GM12875 (cell line): ENCODE data around the gene ELF2.

ENCODE experiments used
- H3K4me3 ChIP-seq: one replicate; pipeline ENCODE4 v1.5.1; 2011; ENCODE audit warnings: low read depth, low read length, control low read depth
- CTCF ChIP-seq: IDR thresholded peaks from 2 replicates; pipeline ENCODE4 v1.5.1; 2011; ENCODE audit warnings: low read depth, mild to moderate bottlenecking, control low read depth, inconsistent platforms, low read length, moderate library complexity, borderline replicate concordance; ENCODE audit not compliant: insufficient read depth

The ELF2 gene

DNA sequence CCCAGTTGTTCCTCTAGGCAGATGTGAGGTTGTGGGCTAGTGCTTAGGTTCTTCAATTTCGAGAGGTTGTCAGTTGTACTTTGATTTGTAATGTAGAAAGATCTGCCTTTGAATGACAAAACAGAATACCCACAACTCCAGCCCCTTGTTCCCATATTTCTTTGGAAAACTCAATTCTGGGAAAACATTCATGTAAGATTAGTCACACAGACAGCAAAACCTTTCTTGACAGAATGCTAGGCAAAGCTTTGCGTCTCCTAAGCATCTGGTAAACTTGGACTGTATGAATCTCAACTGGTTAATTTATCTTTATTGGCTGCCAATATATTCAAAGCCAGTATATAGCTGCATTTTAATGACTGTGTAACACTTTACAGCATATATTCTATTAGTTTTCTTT, 126.6 kb downstream of the ELF2 start:
- H3K4me3 ChIP-seq: no peak overlapping the region
- TF ChIP-seq CTCF: no peak

DNA sequence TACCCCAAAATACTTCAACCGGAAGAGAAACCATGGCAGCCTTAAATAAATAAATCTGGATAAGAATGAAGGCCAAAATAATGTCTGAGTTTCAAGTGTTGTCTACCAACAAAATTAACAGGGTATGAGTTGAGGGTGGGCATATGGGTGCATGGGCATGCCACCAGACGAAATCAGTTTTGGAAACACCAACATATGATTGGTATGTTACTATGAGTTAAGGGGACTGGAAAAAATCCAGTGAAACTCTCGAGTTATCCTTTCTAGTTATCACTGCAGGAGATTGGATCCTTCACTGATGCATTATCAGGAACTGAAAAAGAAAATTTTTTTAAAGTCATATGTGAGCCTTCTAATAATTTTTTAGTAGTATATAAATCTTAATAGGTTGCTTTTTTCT, 129.0 kb downstream of the ELF2 start:
- TF ChIP-seq CTCF: no peak

DNA sequence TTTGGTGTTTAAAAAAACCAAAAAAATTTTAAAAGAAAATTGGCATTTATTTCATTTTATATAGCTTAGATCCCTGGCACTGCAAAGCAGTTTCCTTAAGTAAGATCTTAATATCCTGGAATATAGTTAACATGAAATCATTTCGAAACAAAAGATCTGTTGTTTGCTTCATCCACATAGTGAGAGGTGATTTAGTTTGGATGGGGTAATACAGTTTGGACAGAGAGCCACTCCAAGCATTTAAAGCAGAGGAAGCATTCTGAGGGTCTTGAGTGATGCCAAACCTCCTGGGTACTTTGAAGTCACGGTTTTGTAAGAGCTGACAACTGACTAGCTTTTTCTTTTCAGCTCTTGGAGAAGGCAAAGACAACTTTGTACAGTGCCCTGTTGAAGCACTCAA, 132.7 kb downstream of the ELF2 start:
- no peak overlapping the region for H3K4me3 ChIP-seq
- TF ChIP-seq CTCF: no peak

More for the DNA sequence above, 129.0 kb downstream of the ELF2 start:
- H3K4me3 ChIP-seq: no peak overlapping the region

- no peak overlapping the region for H3K4me3 ChIP-seq
- no peak for TF ChIP-seq CTCF
Observed at GRCh38 chr4:139042981-139043460, 134.0 kb downstream of the ELF2 start.

- TF ChIP-seq CTCF: no peak
- H3K4me3 ChIP-seq: no peak overlapping the region
Observed at GRCh38 chr4:139038874-139039443, 138.1 kb downstream of the ELF2 start.

DNA sequence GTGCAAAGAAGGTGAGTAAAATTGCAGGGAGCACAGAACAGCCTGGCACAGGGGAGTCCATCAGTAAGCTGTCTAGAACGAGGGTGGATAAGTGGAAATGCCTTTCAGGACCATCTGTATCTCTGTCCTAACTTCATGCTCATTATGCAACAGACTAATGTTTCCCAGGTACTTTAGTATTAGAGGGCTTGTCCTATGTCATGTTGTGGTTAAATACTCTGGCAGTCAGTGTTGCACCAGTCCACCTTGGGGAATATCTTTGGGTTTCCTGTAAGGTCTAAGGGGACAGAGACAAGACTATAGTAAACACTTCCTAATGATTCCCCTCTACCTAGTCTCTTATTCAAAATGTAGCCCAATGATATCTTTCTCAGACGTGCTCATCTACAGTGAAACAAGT, 140.1 kb downstream of the ELF2 start:
- H3K4me3 ChIP-seq: no peak overlapping the region
- TF ChIP-seq CTCF: no peak

DNA sequence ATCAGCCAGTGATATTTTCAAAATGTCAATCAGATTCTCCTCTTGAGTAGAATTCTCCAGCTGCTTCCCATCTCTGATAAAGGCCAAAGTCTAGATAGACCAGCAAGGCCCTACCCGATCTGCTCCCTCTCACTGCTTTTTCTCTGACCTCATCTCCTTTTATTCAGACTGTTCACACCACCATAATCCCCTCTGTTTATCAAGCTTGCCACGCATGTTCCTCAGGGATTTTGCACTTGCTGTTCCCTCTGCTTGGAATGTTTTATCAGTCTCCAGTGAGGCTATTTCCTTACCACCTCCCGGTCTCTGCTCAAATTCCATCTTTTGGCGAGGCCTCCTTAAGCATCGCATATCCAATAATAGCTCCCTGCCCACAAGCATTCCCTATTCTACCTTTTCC, 141.4 kb downstream of the ELF2 start:
- no peak for TF ChIP-seq CTCF
- no peak overlapping the region for H3K4me3 ChIP-seq
